GM13977 (cell line): ENCODE results near the gene PDXDC1.
"Not testable (repeated sequence)": the region's sequence is repeated elsewhere in the genome, so short reads cannot be mapped to it uniquely, and the experiment has no call there.

Experiments
- DNase-seq: peaks from one replicate; pipeline ENCODE4 v3.0.0; 2012; ENCODE audit warnings: low spot score
- CTCF ChIP-seq: IDR thresholded peaks from 2 replicates; pipeline ENCODE4 v1.5.1; 2012; ENCODE audit warnings: mild to moderate bottlenecking, control low read depth; ENCODE audit not compliant: insufficient read depth; ENCODE audit errors: extremely low read depth, missing control alignments
- in situ Hi-C: fragments of 300-500 bp; cut with MboI; formaldehyde crosslinking; loops from one replicate; pipeline ENCODE4 v1.12.0; 2022; ENCODE audit warnings: low sequenced_read_pairs, low pct_unique_long_range_greater_than_20kb, mixed read lengths, inconsistent platforms; ENCODE audit not compliant: unreplicated experiment

Gene PDXDC1

GRCh38 chr16:15037003-15037402 is 62.2 kb downstream of the PDXDC1 start:
- DNase-seq: no peak
- TF ChIP-seq CTCF: no peak
- in situ Hi-C loops: no loop called here

- in situ Hi-C loops: no loop called here
- no peak for TF ChIP-seq CTCF
- DNase-seq: no peak
Observed at GRCh38 chr16:15037745-15038144, 62.9 kb downstream of the PDXDC1 start.

- no peak for TF ChIP-seq CTCF
- no peak for DNase-seq
- in situ Hi-C loops: no loop called here
Observed at GRCh38 chr16:15038689-15039088, 63.9 kb downstream of the PDXDC1 start.

GRCh38 chr16:15041271-15042004 is 66.6 kb downstream of the PDXDC1 start:
- in situ Hi-C loops: no loop called here
- no peak for TF ChIP-seq CTCF
- DNase-seq: no peak

- in situ Hi-C loops: no loop called here
- TF ChIP-seq CTCF: no peak
- no peak for DNase-seq
Observed at GRCh38 chr16:15043344-15043743, 68.5 kb downstream of the PDXDC1 start.

- no peak for TF ChIP-seq CTCF
- DNase-seq: no peak
- in situ Hi-C loops: no loop called here
Observed at GRCh38 chr16:15044286-15044685, 69.5 kb downstream of the PDXDC1 start.

GRCh38 chr16:15045270-15045669 is 70.4 kb downstream of the PDXDC1 start:
- in situ Hi-C loops, DNase-seq: not testable (repeated sequence)
